NCI-H2081 treated with DMSO at 0.1 percent for 48 hours (cell line): Measurements from ENCODE around the gene POLN.
"Not testable (repeated sequence)": the region's sequence is repeated elsewhere in the genome, so short reads cannot be mapped to it uniquely, and the experiment has no call there.

Source experiments
- DNase-seq: peaks from one replicate; lab custom pipeline; 2025; lab: John Stamatoyannopoulos, UW

Gene POLN

DNA sequence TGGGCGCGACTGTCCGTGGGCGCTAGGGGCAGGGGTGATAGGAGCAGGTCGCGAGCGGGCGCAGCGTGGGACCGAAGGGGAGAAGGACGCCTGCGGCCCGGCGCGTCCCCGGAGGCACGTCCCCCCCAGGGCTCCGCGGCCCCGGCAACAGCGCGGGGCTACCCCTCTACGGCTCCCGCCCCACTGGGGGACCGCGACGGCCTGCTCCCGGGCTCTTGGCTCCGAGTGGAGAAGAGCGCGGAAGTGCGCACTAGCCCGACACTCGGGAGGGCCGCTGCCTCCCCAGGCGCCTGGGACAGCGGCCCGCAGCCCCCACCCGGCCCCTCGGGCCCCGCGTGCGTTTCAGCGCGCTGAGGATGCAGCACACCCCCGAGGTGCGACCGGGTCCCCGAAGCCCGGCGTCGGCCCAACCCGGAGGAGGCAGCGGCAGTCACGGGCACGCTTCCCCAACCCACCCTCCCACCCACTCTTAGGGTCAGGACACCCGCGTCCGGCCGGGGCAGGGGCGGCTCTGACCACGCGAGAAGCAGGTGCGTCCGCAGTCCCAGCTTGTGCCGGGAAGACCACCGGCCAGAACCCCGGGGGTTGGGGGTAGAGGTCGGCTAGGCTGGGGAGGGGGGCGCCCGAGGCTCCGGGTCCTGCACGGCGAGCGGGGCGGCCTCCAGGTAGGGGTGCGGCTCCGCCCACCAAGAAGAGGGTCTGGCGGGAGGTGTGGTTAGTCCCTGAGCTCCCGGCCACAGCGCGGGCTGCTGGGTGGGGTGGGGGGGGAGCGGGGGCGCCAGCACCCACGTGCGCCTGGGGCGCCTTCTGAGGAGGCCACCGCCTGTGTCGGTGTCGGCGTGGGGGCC, 201.3 kb downstream of the POLN start:
- no peak for DNase-seq

DNA sequence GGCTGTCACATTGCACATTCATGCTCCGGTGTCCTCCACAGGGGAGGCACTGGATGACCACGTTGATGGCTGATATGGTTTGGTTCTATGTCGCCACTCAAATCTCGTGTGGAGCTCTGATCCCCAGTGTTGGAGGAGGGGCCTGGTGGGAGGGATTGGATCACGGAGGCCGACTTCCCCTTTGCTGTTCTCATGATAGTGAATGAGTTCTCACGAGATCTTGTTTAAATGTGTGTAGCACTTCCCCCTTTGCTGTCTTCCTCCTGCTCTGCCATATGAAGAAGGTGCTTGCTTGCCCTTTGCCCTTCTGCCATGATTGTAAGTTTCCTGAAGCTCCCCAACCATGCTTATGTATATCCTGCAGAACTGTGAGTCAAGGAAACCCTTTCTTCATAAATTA, 205.1 kb downstream of the POLN start:
- DNase-seq: no peak

DNA sequence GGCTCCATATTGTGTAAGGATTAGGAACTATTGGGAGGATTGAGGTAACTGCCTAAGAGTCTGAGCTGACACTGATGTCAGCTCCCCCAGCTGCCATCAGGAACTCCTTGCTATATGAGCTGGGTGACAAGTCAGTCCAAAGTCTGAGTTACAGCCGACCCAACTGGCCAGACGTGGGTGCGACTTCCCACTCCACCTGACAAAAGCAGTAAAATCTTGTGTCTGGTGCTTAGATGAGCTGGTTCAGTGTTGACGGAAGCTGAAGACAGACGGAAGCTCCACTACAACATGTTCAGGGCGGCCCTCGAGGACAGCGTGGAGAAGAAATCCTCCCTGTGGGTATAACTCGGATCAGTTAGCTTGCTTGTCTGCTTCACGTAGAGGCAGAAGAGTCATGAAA, 205.6 kb downstream of the POLN start:
- DNase-seq: no peak

DNA sequence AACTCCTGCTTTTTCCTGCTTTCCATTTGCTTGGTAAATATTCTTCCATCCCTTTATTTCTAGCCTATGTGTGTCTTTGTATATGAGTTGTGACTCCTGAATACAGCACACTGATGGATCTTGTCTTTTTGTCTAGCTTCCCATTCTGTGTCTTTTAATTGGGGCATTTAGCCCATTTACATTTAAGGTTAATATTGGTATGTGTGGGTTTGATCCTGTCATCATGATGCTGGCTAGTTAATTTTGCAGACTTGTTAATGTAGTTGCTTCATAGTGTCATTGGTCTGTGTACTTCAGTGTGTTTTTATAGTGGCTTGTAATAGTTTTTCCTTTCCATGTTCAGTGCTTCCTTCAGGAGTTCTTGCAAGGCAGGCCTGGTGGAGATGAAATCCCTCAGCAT, 210.8 kb downstream of the POLN start:
- DNase-seq: not testable (repeated sequence)

- not testable (repeated sequence) for DNase-seq
These were observed 214.8 kb downstream of the POLN start for GRCh38 chr4:2027120-2027519.

GRCh38 chr4:2025817-2026216, 216.1 kb downstream of the POLN start:
- no peak for DNase-seq

- DNase-seq: no peak
These were observed 217.2 kb downstream of the POLN start for GRCh38 chr4:2024683-2025082.
